ENCODE results near the gene MTM1. TPM values are rescaled to one million over a fixed set of nuclear protein-coding genes. Genes with fewer than 3 reads are reported as not detected.

The MTM1 gene
- total RNA-seq, 1 experiment from 2014 or later: 6.4 TPM

DNA sequence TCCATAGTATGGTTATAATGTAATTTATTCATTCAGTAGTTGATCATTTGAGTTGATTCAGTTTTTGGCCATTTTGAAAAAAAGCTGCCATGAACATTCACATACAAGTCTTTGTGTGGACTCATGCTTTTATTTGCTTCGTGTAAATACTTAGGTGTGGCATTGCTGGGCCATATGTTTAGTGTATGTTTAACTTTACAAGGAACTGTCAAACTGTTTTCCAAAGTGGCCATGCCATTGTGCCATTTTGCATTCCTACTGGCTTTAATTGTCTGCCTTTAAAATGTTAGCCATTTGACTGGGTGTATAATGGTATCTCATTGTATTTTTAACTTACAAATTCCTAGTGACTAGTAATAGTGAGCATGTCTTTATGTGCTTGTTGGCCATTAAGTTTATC lies 8.8 kb downstream of the MTM1 start:
- Histone ChIP-seq H3K56ac (ENCODE audit: insufficient read length, low read depth, low read length) (no peak overlapping the region), H3K79me1 (ENCODE audit: insufficient read depth, low read depth, low read length, poor library complexity, severe bottlenecking) (no peaks in the 10 kb centered on the region), H3K4me2 (ENCODE audit: insufficient read depth, insufficient read length, low read length) (no peak overlapping the region), H2AK5ac (ENCODE audit: insufficient read length, low read length) (no peak overlapping the region), H2BK120ac (ENCODE audit: low read depth, low read length, poor library complexity, severe bottlenecking) (no peak overlapping the region), H3K9ac (ENCODE audit: extremely low read depth, insufficient read length, low read length) (no peak overlapping the region), H3K4me1 (ENCODE audit: insufficient read depth, low read length) (peaks cover 5% of the 10 kb centered on the region; the same call in 1 of the 2 replicates), H2AFZ (ENCODE audit: low read length) (no peak overlapping the region), H3T11ph (ENCODE audit: low read length) (no peak overlapping the region), H4K5ac (ENCODE audit: insufficient read length, low read depth, low read length) (no peak overlapping the region), H3K14ac (ENCODE audit: insufficient read depth, low read length) (no peak overlapping the region), H4K8ac (replicated peaks; ENCODE audit: insufficient read length, low read depth, low read length) (no peak overlapping the region), H2BK15ac (ENCODE audit: low read depth, low read length) (no peak overlapping the region), H4K20me1 (ENCODE audit: control insufficient read depth, insufficient read depth, insufficient read length) (no peaks in the 10 kb centered on the region), H3K23me2 (ENCODE audit: insufficient read length, low read depth, low read length, poor library complexity, severe bottlenecking) (peaks cover 2% of the 10 kb centered on the region), H3K4ac (ENCODE audit: low read depth, low read length) (no peak overlapping the region), H3K23ac (ENCODE audit: insufficient read length, low read depth, low read length) (no peak overlapping the region), H3K9me3 (ENCODE audit: control insufficient read depth, low read depth, low read length) (peaks cover 6% of the 10 kb centered on the region), H2BK5ac (ENCODE audit: insufficient read length, low read length) (no peak overlapping the region), H3K27ac (ENCODE audit: insufficient read length, low read depth, low read length) (no peak overlapping the region), H3K79me2 (ENCODE audit: insufficient read depth, low read length) (peaks cover 1% of the 10 kb centered on the region; the same call in 1 of the 2 replicates), H3K18ac (ENCODE audit: insufficient read length, low read depth, low read length) (no peak overlapping the region), H4K91ac (ENCODE audit: insufficient read length, low read depth, low read length) (no peak overlapping the region), H2BK12ac (ENCODE audit: insufficient read length, low read depth, low read length) (no peak overlapping the region), H3K27me3 (ENCODE audit: insufficient read depth, low read length) (no peaks in the 10 kb centered on the region), H2BK20ac (ENCODE audit: low read depth, low read length, poor library complexity, severe bottlenecking) (no peak overlapping the region)
- TF ChIP-seq, protein P1, sequence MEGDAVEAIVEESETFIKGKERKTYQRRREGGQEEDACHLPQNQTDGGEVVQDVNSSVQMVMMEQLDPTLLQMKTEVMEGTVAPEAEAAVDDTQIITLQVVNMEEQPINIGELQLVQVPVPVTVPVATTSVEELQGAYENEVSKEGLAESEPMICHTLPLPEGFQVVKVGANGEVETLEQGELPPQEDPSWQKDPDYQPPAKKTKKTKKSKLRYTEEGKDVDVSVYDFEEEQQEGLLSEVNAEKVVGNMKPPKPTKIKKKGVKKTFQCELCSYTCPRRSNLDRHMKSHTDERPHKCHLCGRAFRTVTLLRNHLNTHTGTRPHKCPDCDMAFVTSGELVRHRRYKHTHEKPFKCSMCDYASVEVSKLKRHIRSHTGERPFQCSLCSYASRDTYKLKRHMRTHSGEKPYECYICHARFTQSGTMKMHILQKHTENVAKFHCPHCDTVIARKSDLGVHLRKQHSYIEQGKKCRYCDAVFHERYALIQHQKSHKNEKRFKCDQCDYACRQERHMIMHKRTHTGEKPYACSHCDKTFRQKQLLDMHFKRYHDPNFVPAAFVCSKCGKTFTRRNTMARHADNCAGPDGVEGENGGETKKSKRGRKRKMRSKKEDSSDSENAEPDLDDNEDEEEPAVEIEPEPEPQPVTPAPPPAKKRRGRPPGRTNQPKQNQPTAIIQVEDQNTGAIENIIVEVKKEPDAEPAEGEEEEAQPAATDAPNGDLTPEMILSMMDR (conservative IDR thresholded peaks at IDR 0.05): no peak
- Mint-ChIP-seq H3K4me1 (peaks cover 33 to 43% of the 10 kb centered on the region in 2 experiments), H3K27me3 (ENCODE audit: low read depth) (no peaks in the 10 kb centered on the region), H3K4me3 (no peak overlapping the region), H3K27ac (no peak overlapping the region), H3K9me3 (peaks cover 66 to 75% of the 10 kb centered on the region in 2 experiments), H3K36me3 (ENCODE audit: insufficient read depth in 1 of 3, low read depth in 3 of 3) (peaks cover 7 to 10% (median 8%) of the 10 kb centered on the region in 3 experiments)
- no CpG with 5 or more reads among the region's 1 CpG for WGBS (ENCODE audit: extremely low coverage, insufficient read length, low lambda C conversion rate)
- DNase-seq: no peak

Measured in H9 (cell line).